Liver (tissue), 3 donors: ENCODE measurements around the gene RHEX.

Experiments used
- CTCF ChIP-seq: fragments of 150-350 bp; IDR thresholded peaks from 2 replicates; pipeline ENCODE4 v1.5.1; 2017; ENCODE audit warnings: improper control_type of control experiment, low read depth, low read length; ENCODE audit not compliant: missing input control
- GABPA ChIP-seq, 2 donors: IDR thresholded peaks in 1 of 2; conservative IDR thresholded peaks in 1 of 2; 2 replicates each; pipeline ENCODE4 v1.6.1; 2016; ENCODE audit warnings: antibody characterized with exemption in 2 of 2, mild to moderate bottlenecking in 1 of 2, moderate library complexity in 1 of 2
- JUND ChIP-seq, 2 donors: IDR thresholded peaks; 2 replicates each; pipeline ENCODE4 v1.6.1; 2016; ENCODE audit warnings: antibody characterized with exemption in 2 of 2
- REST ChIP-seq: IDR thresholded peaks from 2 replicates; pipeline ENCODE4 v1.6.1; 2016; ENCODE audit warnings: antibody characterized with exemption, mild to moderate bottlenecking
- TAF1 ChIP-seq: conservative IDR thresholded peaks from 2 replicates; pipeline ENCODE4 v1.6.1; 2016; ENCODE audit warnings: antibody characterized with exemption, mild to moderate bottlenecking
- YY1 ChIP-seq: IDR thresholded peaks from 2 replicates; pipeline ENCODE4 v1.6.1; 2016; ENCODE audit warnings: antibody characterized with exemption, mild to moderate bottlenecking
- donor health status: healthy.
- donor health status: healthy.

GRCh38 chr1:206048582-206048981, 4.4 kb upstream of the RHEX start:
- TF ChIP-seq YY1, result no peak
- TF ChIP-seq CTCF, result no peak
- TF ChIP-seq REST, result no peak
- TF ChIP-seq TAF1, result no peak
- no peak for TF ChIP-seq JUND (IDR thresholded peaks at IDR 0.05)
- no peak for TF ChIP-seq GABPA (IDR thresholded peaks at IDR 0.05 in 1 of 2, conservative IDR thresholded peaks at IDR 0.05 in 1 of 2)
